ENCODE measurements around the gene PTPRK.

GRCh38 chr6:127966616-127967015, 553.8 kb downstream of the PTPRK start:
- TF ChIP-seq POLR2A (IDR thresholded peaks at IDR 0.05): no peak
- no peak for TF ChIP-seq CTCF (IDR thresholded peaks at IDR 0.05)

Data from lower leg skin (tissue), 3 donors.